Prostate gland (tissue), 2 donors: ENCODE results near the gene GPATCH2L. TPM values are rescaled to one million over a fixed set of nuclear protein-coding genes. Genes with fewer than 3 reads are reported as not detected.

Experiments
- DNase-seq: peaks from one replicate; pipeline ENCODE4 v3.0.0-alpha.2; 2019; ENCODE audit warnings: low spot score
- H3K27ac ChIP-seq, 2 donors: fragments of 200-600 bp; sonication (generic); 2 replicates each; pipeline ENCODE4 v1.5.1; 2017 to 2019
- H3K27me3 ChIP-seq: fragments of 200-600 bp; sonication (generic); replicated peaks from 2 replicates; pipeline ENCODE4 v1.5.1; 2019; ENCODE audit not compliant: insufficient read depth
- H3K36me3 ChIP-seq, 2 donors: fragments of 200-600 bp; sonication (generic); 1 replicate in 1 of 2; 2 replicates in 1 of 2; pipeline versions ENCODE4 v1.5.1 to v1.8.1; 2017 to 2019
- H3K4me1 ChIP-seq: fragments of 200-600 bp; sonication (generic); replicated peaks from 2 replicates; pipeline ENCODE4 v1.5.1; 2019
- H3K4me3 ChIP-seq, 2 donors: fragments of 200-600 bp; sonication (generic); 2 replicates each; pipeline ENCODE4 v1.5.1; 2017 to 2019
- H3K9me3 ChIP-seq: fragments of 200-600 bp; sonication (generic); 2 replicates; pipeline ENCODE4 v1.5.1; 2017
- CTCF ChIP-seq, 4 experiments: fragments of 200-600 bp in 2 of 4; fragments of 450-650 bp in 2 of 4; sonication (generic) in 2 of 4; IDR thresholded peaks; 1 replicate in 3 of 4; 2 replicates in 1 of 4; pipeline ENCODE4 v1.5.1; 2016 to 2019; ENCODE audit warnings: antibody characterized with exemption in 4 of 4, mild to moderate bottlenecking in 2 of 4, moderate library complexity in 2 of 4
- POLR2A ChIP-seq: fragments of 450-650 bp; IDR thresholded peaks from one replicate; pipeline ENCODE4 v1.6.1; 2016; ENCODE audit warnings: antibody characterized with exemption, mild to moderate bottlenecking
- POLR2AphosphoS5 ChIP-seq: sonication (generic); formaldehyde crosslinking; IDR thresholded peaks from one replicate; pipeline ENCODE4 v1.6.1; 2017; ENCODE audit warnings: antibody characterized with exemption
- WGBS: methylation state at CpG from one replicate; pipeline ENCODE4 v1.1.5; 2018; 5-methylcytosine and 5-hydroxymethylcytosine counted together
- intact Hi-C: fragments of 100-400 bp; cut with DNase I; formaldehyde crosslinking; loops from one replicate; pipeline ENCODE4 v1.14.2; 2022
- total RNA-seq, 2 donors: library from RNA; depleted of rRNA; stranded (reverse); fragments of >200 nt; gene quantifications; one replicate each; pipeline ENCODE4 v1.1.0, GENCODE V29; 2016

Gene GPATCH2L
- total RNA-seq, 2 donors from 2014 or later, result 39.0 to 60.3 TPM

- Histone ChIP-seq H3K36me3 (no peaks in the 10 kb centered on the region), H3K9me3 (no peaks in the 10 kb centered on the region), H3K4me1 (no peaks in the 10 kb centered on the region), H3K27ac (no peak overlapping the region), H3K27me3 (no peaks in the 10 kb centered on the region), H3K4me3 (no peak overlapping the region)
- DNase-seq, result no peak
- 12% methylated on average over 20 of the region's 30 CpGs for WGBS
- intact Hi-C loops, result no loop called here
- no peak for TF ChIP-seq POLR2AphosphoS5
- TF ChIP-seq CTCF (IDR thresholded peaks at IDR 0.05), result no peak
- no peak for TF ChIP-seq POLR2A
Observed at GRCh38 chr14:76131071-76131965, 20.4 kb upstream of the GPATCH2L start.

DNA sequence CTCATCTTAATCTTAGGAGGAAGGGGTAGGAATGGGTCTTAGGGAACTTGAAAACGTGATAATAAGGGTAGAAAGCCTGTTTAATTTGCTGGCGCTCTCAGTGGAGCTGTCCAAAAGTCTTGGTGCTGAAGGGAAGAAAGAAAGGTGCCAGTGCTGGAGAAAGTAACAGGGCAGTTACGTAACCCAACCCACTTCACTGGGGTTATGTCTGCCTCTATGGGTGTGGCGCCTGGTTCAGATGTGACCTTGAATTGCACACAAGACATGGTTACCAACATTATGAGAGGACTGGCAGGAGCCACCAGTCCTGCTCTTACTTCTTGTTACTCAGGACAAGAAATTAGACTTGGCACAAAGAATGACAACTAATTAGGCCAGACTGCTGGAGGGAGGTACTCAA is 18.6 kb upstream of the GPATCH2L start:
- Histone ChIP-seq H3K9me3 (no peaks in the 10 kb centered on the region), H3K27ac (no peak overlapping the region), H3K4me1 (no peaks in the 10 kb centered on the region), H3K36me3 (no peaks in the 10 kb centered on the region), H3K27me3 (peaks cover 4% of the 10 kb centered on the region), H3K4me3 (no peak overlapping the region)
- DNase-seq, result no peak
- intact Hi-C loops, result no loop called here
- WGBS, result 21% methylated on average over 4 of the region's 4 CpGs
- TF ChIP-seq POLR2A (no peak), CTCF (IDR thresholded peaks at IDR 0.05) (no peak), POLR2AphosphoS5 (no peak)

GRCh38 chr14:76134231-76134630 is 17.5 kb upstream of the GPATCH2L start:
- no peak for DNase-seq
- WGBS, result 89% methylated on average over 19 of the region's 19 CpGs

DNA sequence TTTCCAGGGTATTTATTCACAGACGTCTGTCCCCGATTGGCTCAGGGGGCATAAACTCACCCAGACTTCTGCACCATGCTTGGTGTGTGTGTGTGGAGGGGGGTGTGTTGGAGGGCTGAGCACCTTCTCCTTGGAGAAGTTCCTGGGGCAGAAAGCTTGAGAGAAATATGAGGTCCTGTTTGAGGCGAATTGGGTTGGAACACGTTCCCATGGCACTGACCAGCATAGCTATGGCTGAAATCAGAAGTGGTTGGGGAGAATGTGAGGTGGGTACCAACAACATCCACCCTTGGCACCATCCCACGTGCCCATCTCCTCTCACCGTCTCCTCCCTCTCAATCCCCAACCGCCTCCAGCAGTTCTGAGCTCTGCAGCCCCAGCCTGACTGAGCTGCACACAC is 16.0 kb upstream of the GPATCH2L start:
- TF ChIP-seq POLR2AphosphoS5, result no peak
- no peak for TF ChIP-seq POLR2A
- H3K27ac ChIP-seq, result no peak overlapping the region
- intact Hi-C loops, result no loop called here
- WGBS, result 48% methylated on average over 7 of the region's 7 CpGs
- no peak for DNase-seq
- H3K4me1 ChIP-seq, result no peaks in the 10 kb centered on the region
- H3K4me3 ChIP-seq, result no peak overlapping the region
- no peaks in the 10 kb centered on the region for H3K9me3 ChIP-seq
- peaks cover 4% of the 10 kb centered on the region for H3K27me3 ChIP-seq
- no peaks in the 10 kb centered on the region for H3K36me3 ChIP-seq

More at GRCh38 chr14:76134231-76134630, 17.5 kb upstream of the GPATCH2L start:
- Histone ChIP-seq H3K36me3 (no peaks in the 10 kb centered on the region), H3K27me3 (peaks cover 4% of the 10 kb centered on the region), H3K27ac (no peak overlapping the region), H3K4me1 (no peaks in the 10 kb centered on the region), H3K9me3 (no peaks in the 10 kb centered on the region), H3K4me3 (no peak overlapping the region)
- no peak for TF ChIP-seq POLR2A
- no peak for TF ChIP-seq POLR2AphosphoS5
- no peak for TF ChIP-seq CTCF (IDR thresholded peaks at IDR 0.05)
- intact Hi-C loops, result no loop called here

DNA sequence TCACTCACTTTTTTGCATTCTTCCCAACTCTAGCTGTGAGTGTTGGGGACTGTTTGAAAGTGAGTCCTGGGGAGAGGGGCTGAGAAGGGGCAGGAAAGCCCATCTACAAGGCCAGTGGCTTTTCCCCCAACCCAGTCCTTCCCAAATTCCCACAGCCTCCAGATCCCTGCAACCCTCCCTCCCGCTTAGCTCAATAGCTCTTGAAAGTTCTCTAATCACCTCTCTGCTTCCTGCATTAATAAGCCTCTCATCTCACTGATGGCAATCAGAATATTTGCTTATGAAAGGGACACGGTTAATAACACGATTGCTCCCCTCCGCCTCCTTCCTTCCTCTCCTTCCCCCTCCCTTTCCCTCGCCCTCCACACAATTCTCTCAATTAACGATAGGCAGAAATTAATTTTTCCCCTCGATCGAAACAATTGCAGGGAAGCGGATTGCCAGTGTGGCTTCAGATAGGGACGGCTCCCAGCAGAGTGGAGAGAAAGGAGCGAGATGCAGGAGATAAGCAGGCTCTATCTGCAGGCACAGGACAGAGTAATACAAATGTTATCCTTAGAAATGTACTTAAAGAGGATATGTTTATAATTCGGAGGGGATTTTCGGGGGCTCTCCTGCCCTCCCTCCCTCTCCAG is 15.1 kb upstream of the GPATCH2L start:
- Histone ChIP-seq H3K4me3 (no peak overlapping the region), H3K27me3 (peaks cover 4% of the 10 kb centered on the region), H3K36me3 (no peaks in the 10 kb centered on the region), H3K4me1 (no peaks in the 10 kb centered on the region), H3K27ac (no peak overlapping the region), H3K9me3 (no peaks in the 10 kb centered on the region)
- no peak for DNase-seq
- no peak for TF ChIP-seq CTCF (IDR thresholded peaks at IDR 0.05)
- no peak for TF ChIP-seq POLR2AphosphoS5
- TF ChIP-seq POLR2A, result no peak
- WGBS, result 24% methylated on average over 13 of the region's 13 CpGs
- intact Hi-C loops, result no loop called here
